A673 (cell line): Measurements from ENCODE around the gene AHCYL2. TPM values are rescaled to one million over a fixed set of nuclear protein-coding genes. Genes with fewer than 3 reads are reported as not detected.

Experiments used
- BruUV-seq: library from RNA; stranded (reverse); fragments of 400-500 nt; replicated peaks from 2 replicates; lab custom pipeline; 2021; lab: Mats Ljungman, UMichigan
- CTCF ChIA-PET: fragments of 300-600 bp; sonication (Branson Sonifier 250); formaldehyde crosslinking; loops from one replicate; lab custom pipeline; 2022; ENCODE audit warnings: antibody characterized with exemption; lab: Charles Lee
- POLR2A ChIA-PET: fragments of 300-600 bp; sonication (Branson Sonifier 250); formaldehyde crosslinking; loops from one replicate; lab custom pipeline; 2022; ENCODE audit warnings: antibody characterized with exemption; ENCODE audit not compliant: low non-redundant PET; lab: Charles Lee
- DNase-seq: peaks from one replicate; pipeline ENCODE4 v3.0.0-alpha.2; 2015; ENCODE audit warnings: low spot score
- H3K27ac ChIP-seq: fragments of 200-600 bp; sonication (generic); 2 replicates; pipeline ENCODE4 v1.5.1; 2016; ENCODE audit warnings: mixed run types, low read depth, mild to moderate bottlenecking, mixed read lengths, antibody characterized with exemption, low read length; ENCODE audit not compliant: poor library complexity, severe bottlenecking
- H3K27me3 ChIP-seq: fragments of 200-600 bp; sonication (generic); replicated peaks from 2 replicates; pipeline ENCODE4 v1.6.1; 2017; ENCODE audit warnings: mixed run types, low read depth, mild to moderate bottlenecking, mixed read lengths, antibody characterized with exemption, low read length; ENCODE audit not compliant: insufficient read depth, poor library complexity
- H3K36me3 ChIP-seq: fragments of 200-600 bp; sonication (generic); 2 replicates; pipeline ENCODE4 v1.6.1; 2016; ENCODE audit warnings: mixed run types, mild to moderate bottlenecking, mixed read lengths, antibody characterized with exemption, low read length; ENCODE audit not compliant: insufficient read depth, poor library complexity, severe bottlenecking
- H3K4me1 ChIP-seq: fragments of 200-600 bp; sonication (generic); 2 replicates; pipeline ENCODE4 v1.6.1; 2017; ENCODE audit warnings: mixed run types, mild to moderate bottlenecking, mixed read lengths, antibody characterized with exemption, low read length; ENCODE audit not compliant: insufficient read depth, poor library complexity, severe bottlenecking
- H3K4me3 ChIP-seq: fragments of 200-600 bp; sonication (generic); 2 replicates; pipeline ENCODE4 v1.5.1; 2016; ENCODE audit warnings: low read depth, mixed run types, mild to moderate bottlenecking, mixed read lengths, low read length; ENCODE audit not compliant: poor library complexity, severe bottlenecking
- H3K9me3 ChIP-seq: fragments of 200-600 bp; sonication (generic); 2 replicates; pipeline ENCODE4 v1.6.1; 2016; ENCODE audit warnings: mixed run types, low read depth, mild to moderate bottlenecking, mixed read lengths, antibody characterized with exemption, low read length; ENCODE audit not compliant: poor library complexity, severe bottlenecking
- EZH2 ChIP-seq: fragments of 200-600 bp; sonication (generic); IDR thresholded peaks from 2 replicates; pipeline ENCODE4 v1.6.1; 2017; ENCODE audit warnings: borderline replicate concordance, low read depth, mild to moderate bottlenecking, mixed read lengths, antibody characterized with exemption, low read length; ENCODE audit not compliant: poor library complexity, severe bottlenecking
- intact Hi-C: fragments of 100-400 bp; cut with micrococcal nuclease; formaldehyde crosslinking; loops from one replicate; pipeline ENCODE4 v1.10.0; 2022; ENCODE audit not compliant: unreplicated experiment
- total RNA-seq: library from RNA; stranded (reverse); gene quantifications from 2 replicates; pipeline ENCODE4 v1.2.3, GENCODE V29; 2021
- TF ChIP-seq, protein P1 (sequence below): fragments of 300-800, 200-600 bp; sonication (generic); conservative IDR thresholded peaks from 2 replicates; pipeline ENCODE4 v1.5.1; 2017; ENCODE audit warnings: low read depth, mild to moderate bottlenecking, antibody characterized with exemption, low read length, moderate library complexity, mixed read lengths

Gene AHCYL2
- total RNA-seq, 1 experiment from 2014 or later = 35.2 TPM

DNA sequence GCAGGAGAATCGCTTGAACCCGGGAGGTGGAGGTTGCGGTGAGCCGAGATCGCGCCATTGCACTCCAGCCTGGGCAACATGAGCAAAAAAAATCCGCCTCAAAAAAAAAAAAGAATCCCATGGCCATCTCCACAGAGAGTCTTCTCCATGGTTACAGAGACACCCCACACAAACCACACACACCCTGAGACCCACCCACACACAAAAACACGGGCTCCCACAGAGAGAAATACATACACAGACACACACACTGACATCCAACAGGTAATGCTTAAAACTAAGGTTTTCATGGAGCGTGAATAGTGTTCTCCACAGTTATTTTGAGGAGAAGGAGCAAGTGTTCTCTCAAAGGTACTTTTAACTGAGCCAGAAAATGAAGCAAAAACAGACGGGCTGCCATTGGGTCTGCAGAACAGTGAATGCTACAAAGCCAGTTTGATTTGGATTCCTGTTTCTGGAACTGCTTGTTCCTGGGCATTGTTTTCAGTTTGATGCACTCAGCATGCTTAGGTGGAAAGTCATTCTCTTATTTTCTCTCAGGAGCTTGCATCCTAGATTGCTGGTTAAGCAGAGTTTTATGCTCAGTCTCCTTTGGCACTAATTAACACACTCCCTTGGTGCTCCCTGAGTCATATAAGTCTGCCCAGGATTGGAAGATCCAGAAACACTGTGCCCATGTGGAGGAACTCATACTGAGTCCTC lies 15.4 kb downstream of the AHCYL2 start:
- Histone ChIP-seq H3K4me1 (no peaks in the 10 kb centered on the region), H3K4me3 (no peak overlapping the region), H3K27me3 (no peaks in the 10 kb centered on the region), H3K36me3 (no peaks in the 10 kb centered on the region), H3K27ac (no peak overlapping the region), H3K9me3 (no peaks in the 10 kb centered on the region)
- DNase-seq = no peak
- no TSS peak for BruUV-seq
- TF ChIP-seq, protein P1, sequence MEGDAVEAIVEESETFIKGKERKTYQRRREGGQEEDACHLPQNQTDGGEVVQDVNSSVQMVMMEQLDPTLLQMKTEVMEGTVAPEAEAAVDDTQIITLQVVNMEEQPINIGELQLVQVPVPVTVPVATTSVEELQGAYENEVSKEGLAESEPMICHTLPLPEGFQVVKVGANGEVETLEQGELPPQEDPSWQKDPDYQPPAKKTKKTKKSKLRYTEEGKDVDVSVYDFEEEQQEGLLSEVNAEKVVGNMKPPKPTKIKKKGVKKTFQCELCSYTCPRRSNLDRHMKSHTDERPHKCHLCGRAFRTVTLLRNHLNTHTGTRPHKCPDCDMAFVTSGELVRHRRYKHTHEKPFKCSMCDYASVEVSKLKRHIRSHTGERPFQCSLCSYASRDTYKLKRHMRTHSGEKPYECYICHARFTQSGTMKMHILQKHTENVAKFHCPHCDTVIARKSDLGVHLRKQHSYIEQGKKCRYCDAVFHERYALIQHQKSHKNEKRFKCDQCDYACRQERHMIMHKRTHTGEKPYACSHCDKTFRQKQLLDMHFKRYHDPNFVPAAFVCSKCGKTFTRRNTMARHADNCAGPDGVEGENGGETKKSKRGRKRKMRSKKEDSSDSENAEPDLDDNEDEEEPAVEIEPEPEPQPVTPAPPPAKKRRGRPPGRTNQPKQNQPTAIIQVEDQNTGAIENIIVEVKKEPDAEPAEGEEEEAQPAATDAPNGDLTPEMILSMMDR = no peak
- intact Hi-C loops = no loop called here
- ChIA-PET CTCF (no interaction called here), POLR2A (no interaction called here)

DNA sequence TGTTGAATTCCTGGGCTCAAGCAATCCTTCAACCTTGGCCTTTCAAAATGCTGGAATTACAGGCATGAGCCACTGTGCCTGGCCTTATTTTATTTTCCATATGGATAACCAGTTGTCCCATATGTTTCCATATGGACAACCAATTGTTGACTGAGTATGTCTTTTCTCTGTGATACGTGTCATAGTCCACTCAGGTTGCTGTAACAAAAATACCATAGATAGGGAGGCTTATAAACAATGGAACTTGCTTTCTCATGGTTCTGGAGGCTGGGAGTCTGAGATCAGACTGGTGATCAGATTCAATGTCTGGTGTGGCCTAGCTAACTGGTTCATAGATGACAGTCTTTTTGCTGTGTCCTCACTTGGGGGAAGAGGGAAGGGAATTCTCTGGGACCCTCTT lies 19.4 kb downstream of the AHCYL2 start:
- no TSS peak for BruUV-seq
- POLR2A ChIA-PET = no interaction called here
- intact Hi-C loops = no loop called here

DNA sequence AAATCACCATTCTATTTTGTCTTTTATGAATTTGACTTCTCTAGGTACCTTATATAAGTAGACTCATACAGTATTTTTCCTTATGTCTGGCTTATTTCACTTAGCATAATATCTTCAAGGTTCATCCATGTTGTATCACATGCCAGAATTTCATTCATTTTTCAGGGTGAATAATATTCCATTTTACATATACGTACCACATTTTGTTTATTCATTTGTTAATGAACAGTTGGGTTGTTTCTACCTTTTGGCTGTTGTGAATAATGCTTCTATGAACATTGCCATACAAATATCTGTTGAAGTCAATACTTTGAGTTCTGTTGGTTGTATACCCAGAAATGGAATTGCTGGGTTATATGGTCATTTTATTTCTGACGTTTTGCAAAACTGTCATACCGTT lies 20.7 kb downstream of the AHCYL2 start:
- H3K9me3 ChIP-seq = no peaks in the 10 kb centered on the region
- H3K4me1 ChIP-seq = no peaks in the 10 kb centered on the region
- no TSS peak for BruUV-seq
- intact Hi-C loops = no loop called here
- H3K36me3 ChIP-seq = no peaks in the 10 kb centered on the region
- no peak for DNase-seq
- no peak overlapping the region for H3K27ac ChIP-seq
- H3K4me3 ChIP-seq = no peak overlapping the region
- TF ChIP-seq EZH2 = no peak
- TF ChIP-seq, protein P1 = no peak
- ChIA-PET CTCF (no interaction called here), POLR2A (no interaction called here)
- no peaks in the 10 kb centered on the region for H3K27me3 ChIP-seq

More for the DNA sequence above, 19.4 kb downstream of the AHCYL2 start:
- CTCF ChIA-PET = no interaction called here
- Histone ChIP-seq H3K27me3 (no peaks in the 10 kb centered on the region), H3K4me1 (no peaks in the 10 kb centered on the region), H3K9me3 (no peaks in the 10 kb centered on the region), H3K36me3 (no peaks in the 10 kb centered on the region), H3K4me3 (no peak overlapping the region), H3K27ac (no peak overlapping the region)
- DNase-seq = no peak
- no peak for TF ChIP-seq EZH2
- TF ChIP-seq, protein P1 = no peak
